HK-2 (cell line): ENCODE data around the gene THRA.

Source experiments
- DNase-seq: peaks from one replicate; pipeline ENCODE4 v3.0.0-alpha.2; 2018; ENCODE audit not compliant: unreplicated experiment

Gene THRA

DNA sequence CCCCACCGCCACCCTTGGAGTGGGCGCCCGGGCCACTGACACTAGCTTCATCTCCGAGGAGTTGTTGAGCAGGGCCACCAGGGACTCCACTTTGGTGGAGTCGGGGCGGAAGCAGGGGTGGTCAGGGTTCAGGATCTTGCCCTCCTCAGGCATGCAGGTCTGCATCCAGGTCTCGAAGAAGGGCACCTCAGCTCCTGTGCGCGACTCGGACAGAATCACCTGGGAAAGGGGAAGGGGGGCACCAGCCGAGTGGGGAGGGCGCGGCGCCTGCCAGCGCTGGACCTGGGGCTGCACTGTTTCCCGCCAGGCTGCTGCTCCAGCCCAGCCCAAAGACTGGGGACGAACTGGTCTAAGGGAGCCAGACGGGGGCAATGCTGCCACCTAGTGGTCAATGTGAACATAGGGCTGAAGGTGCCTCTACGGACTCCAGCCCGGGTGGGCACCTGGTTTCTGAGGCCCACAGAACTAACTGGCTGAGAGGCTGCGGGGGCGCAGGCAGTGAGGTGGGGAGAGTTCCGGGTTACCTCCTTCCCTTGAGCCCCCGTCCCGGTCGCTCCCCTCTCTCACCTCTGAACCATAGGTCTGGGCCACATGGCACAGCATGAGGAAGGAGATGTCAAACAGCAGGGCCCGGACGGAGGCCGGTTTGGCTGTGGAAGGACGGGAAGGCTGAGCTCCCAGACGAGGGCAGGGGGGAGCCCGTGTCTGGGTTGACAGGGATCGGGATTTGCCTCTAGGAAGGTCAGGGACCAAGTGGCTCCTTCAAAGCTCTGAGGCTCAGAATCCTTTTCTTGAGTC, 35.8 kb upstream of the THRA start:
- DNase-seq, result peak; percentile 70

DNA sequence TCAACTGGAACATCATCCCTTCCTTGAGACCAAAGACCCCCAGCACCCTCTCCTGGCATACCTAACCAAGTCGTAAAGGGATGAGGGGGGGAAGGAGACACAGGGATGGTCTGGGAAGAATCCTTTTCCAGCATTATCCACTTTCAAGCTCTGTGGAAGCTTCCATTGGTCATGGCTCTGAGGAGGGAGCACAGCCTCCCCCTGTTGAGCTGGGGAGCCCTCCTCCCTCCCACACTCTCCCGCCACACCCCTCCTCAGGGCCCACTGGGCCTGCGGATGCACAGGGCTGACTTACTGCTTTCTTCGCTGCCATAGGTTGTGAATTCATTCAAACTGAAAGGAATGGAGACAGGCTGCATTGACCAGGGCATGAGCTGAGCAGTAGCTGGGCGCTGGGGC, 35.2 kb upstream of the THRA start:
- DNase-seq, result no peak

- DNase-seq, result no peak
Observed at GRCh38 chr17:40028595-40028994, 34.2 kb upstream of the THRA start.

- no peak for DNase-seq
Observed at GRCh38 chr17:40031706-40032105, 31.1 kb upstream of the THRA start.

GRCh38 chr17:40032322-40033320, 30.1 kb upstream of the THRA start:
- no peak for DNase-seq

- no peak for DNase-seq
Observed at GRCh38 chr17:40033339-40033738, 29.4 kb upstream of the THRA start.

DNA sequence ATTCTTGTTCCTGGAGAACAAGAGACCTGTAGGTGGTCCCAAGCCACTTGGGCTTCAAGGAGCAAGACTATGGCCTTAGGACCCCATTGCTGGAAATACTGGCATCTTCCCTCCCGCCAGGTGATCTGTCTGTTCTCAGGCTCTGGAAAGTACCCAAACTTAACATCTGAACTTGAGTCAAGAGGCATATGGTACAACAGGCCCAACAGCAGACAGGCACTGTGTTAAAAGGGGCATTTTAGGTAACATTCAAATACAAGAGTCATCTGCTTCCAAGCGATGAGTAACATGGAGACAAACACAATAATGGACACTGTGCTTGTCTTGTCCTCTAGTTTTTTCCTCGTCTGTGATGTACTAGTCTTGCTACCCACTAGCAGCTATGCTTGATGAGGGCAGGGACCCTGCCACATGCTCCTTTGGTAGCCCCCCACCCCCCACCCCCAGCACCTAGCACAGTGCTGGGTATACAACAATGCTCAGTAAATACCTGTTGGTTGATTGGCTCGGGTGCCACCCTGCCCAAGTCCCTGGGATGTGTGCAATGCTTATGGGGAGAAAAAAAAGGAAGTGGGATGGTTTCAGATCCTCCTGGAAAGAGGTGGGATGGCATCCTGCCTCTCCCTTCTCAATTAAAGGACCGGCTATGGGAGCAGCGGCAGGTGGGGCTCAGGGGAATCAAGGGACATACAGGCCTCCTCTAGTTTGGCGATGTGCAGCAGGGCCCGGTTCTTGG, 28.2 kb upstream of the THRA start:
- no peak for DNase-seq

DNA sequence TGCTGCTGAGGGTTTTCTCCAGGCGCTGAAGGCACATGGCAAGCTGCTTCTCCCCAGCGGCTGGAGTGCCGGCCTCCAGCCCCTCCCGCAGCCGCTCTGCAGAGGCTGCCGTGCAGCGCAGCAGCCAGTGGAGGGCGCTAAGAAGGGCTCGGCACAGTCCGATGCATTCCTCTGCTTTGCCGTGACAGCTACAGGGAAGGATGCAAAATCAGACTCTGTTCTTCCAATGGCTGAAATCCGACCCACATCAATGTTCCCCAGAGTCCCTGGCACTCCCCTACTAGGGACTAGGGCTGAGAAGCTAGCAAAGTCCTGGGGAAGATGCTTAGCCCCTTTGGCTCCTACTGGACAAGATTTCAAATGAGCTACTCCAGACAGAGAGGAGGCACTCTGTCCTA, 27.6 kb upstream of the THRA start:
- no peak for DNase-seq

DNA sequence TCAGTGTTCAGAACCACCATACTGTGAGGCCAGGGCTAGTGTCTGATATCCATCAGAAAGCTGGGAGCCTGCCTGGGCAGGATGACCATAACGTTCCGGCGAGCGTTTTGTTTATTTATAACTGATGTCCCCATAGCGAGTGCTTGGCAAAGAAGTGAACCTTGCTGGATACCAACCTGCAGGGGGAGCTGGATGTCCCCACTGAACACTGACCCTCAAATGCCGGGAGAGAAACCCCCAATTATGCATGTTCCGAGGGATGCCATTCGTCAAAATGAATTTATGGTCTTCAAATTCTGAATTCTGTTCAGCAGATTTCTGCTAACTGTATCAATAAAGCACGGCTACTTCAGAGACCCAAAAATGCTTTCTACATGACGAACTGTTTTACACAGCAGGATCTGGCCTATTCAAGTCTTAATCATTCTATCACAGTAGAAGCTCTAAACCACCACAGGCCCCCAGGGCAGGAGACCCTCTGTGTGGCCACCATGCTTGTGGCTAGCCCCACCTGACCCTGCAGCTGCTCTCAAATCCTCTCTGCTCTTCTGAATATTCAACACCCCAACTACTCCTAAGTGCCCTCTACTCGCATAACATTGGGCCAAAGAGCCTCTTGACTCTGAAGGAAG, 23.8 kb upstream of the THRA start:
- DNase-seq, result no peak

DNA sequence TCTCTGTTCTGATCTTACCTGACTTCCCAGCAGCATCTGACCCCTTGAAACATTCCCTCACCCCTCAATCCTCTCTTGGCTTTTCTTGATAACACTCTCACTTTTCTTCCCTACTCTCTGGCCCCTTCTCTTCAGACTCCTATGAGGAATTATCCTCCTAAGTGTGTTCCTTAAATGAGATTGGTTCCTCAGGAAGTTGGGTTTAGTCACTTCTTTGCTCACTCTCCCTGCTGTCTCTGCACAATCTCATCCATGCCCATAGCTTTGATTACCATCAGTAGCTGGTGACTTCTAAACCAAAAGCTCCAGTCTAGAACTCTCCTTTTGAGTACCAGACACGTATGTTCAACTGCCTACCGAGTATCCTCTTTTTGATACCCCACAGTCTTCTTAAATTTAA, 21.6 kb upstream of the THRA start:
- no peak for DNase-seq

DNA sequence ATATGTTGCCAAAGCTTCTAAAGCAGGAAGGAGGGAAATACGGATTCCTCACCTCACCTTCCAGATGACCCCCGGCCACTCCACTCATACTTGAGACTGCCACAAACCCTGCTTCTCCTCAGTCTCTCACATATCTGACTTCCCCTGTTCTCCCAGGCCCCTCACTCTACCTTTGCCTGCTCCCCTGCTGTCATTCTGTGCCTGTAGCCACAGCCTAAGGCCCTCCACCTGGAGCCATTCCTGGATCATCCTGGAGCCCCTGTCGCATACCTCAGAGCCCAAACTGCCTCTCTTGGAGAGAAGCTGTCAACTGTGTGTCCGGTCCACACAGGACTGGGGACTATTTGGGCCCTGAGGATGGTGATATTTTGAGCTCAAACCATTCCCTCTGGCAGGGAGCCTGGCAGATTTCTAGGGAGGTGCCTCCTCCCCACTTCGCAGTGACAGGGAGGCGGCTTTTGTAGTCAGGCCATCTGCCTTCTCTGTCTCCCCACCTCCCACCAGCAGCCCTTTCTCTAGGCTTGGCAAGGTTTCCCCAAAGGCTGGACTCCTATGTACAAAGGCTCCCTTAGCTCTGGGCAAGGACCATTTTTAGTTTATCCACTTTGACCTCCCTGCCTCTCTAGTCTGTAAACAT, 6.3 kb upstream of the THRA start:
- DNase-seq, result no peak

- no peak for DNase-seq
Observed at GRCh38 chr17:40058186-40058784, 4.5 kb upstream of the THRA start.

DNA sequence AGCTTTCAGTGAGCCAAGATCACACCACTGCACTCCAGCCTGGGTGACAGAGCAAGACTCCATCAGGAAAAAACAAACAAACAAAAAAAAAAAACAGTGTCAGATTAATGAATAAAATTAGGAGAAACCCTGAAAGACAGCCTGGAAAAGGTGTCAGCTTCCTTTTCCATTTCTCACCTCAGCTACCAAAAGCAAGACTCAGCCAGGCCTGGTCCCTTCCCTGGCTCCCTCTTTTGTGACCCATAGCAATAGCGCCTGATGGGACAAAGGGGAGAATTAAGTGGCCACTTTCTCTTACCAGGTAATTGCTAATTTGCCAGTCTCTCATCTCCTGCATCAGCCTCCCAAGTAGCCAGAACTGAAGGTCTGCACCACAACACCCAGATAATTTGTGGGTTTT, 3.9 kb upstream of the THRA start:
- DNase-seq, result no peak

DNA sequence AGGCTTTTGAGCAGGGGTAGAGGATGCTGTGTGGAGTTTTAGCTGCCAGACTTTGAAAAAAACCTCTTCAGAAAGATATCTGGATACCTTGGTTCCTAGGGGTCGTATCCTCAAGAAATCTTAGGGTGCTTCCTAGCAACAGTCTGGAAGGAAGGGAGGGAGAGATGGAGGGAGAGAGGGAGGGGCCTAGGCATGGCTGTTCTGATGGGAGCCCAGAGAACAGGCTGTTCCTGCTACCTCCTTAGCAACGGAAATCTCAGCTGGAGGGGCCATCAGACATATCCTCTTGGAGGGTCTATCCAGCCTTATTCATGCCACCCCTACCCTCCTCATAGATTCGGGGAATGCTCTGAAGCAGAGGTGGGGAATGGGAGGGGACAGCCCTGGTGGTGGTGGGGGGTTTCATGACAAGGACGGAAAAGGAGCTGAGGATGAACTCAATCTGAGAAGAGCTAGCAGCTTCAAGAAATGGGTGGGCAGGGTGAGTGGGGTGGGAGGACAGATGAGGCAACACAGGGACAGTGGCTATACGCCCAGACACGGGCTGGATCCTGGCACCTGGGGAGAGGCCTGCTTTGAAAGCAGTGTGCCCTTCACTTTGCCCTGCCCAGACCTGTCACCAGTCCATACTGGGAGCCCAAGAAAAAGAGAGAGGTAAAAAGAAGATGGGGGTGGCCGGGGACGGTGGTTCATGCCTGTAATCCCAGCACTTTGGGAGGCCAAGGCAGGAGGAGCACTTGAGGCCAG, 2.9 kb upstream of the THRA start:
- DNase-seq, result no peak

GRCh38 chr17:40060887-40061608, 1.7 kb upstream of the THRA start:
- DNase-seq, result no peak

- no peak for DNase-seq
Observed at GRCh38 chr17:40061609-40062038, 1.1 kb upstream of the THRA start.

DNA sequence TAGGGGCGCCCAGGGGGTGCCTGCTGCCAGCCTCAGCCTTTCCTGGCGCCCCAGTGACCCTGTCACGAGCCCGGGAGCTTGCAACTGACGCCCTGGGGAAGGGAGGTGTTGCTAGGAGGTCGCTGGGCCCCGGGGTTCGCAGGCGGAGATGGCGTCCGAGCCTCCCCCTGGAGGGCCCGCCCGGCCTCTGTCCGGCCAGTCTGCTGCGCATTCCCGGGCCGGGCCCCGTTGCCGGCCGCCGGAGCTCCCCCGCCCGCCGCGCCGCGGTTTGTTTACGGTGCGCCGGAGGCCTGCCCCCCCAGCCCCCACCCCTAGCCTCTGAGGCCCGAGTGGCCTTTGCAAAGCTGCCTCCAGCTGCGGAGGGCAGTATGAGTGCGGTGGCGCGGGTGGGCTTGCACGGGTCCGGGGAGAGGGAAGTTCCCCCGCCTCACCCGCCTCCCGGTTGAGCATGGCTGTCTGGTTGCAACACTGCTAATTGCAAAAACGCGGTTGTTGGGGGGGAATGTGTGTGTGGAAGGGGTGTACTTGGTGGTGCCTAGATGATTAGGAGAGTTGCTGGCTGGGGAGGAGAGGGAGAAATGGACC, 514 bp downstream of the THRA start:
- DNase-seq, result no peak

GRCh38 chr17:40063901-40064531, 1.3 kb downstream of the THRA start:
- DNase-seq, result no peak
